Measurements from ENCODE around the gene NRP1. TPM values are rescaled to one million over a fixed set of nuclear protein-coding genes. Genes with fewer than 3 reads are reported as not detected.

Gene NRP1
- total and polyA plus RNA-seq, 2 of the 8 experiments (the other 6 are each of a cell fraction or from before 2014, with no cell fraction given) = 1.2 to 2.1 TPM

- Histone ChIP-seq H3K4me2 (ENCODE audit: insufficient read depth in 1 of 2, low read depth in 2 of 2, low read length in 2 of 2) (no peak overlapping the region), H3K23me2 (ENCODE audit: low read depth, low read length) (peaks cover 2% of the 10 kb centered on the region; the same call in 1 of the 2 replicates), H4K20me1 (replicated peaks in 1 of 2; ENCODE audit: control insufficient read depth in 1 of 2, insufficient read depth in 2 of 2, low read length in 2 of 2) (no peaks in the 10 kb centered on the region), H3K4me3 (ENCODE audit: extremely low read depth in 1 of 4, insufficient read depth in 2 of 4, low read depth in 3 of 4, low read length in 4 of 4) (no peak overlapping the region), H3K9ac (replicated peaks in 1 of 4; ENCODE audit: extremely low read depth in 1 of 4, low read depth in 3 of 4, low read length in 3 of 4) (no peak overlapping the region), H3K4ac (replicated peaks; ENCODE audit: insufficient read length, low read depth, low read length) (no peak overlapping the region), H4K5ac (ENCODE audit: insufficient read length, low read depth, low read length) (no peak overlapping the region), H2BK5ac (ENCODE audit: low read depth, low read length) (no peak overlapping the region), H3K9me3 (ENCODE audit: insufficient read depth in 2 of 2, low read depth in 1 of 2, low read length in 1 of 2) (no peaks in the 10 kb centered on the region), H2AFZ (ENCODE audit: low read length) (no peak overlapping the region), H2BK20ac (ENCODE audit: low read length) (no peak overlapping the region), H3K18ac (ENCODE audit: extremely low read depth, low read length) (no peak overlapping the region), H3K56ac (replicated peaks; ENCODE audit: insufficient read length, low read depth, low read length) (no peak overlapping the region), H2BK12ac (ENCODE audit: low read depth, low read length) (no peak overlapping the region), H3K14ac (ENCODE audit: insufficient read length) (no peak overlapping the region), H2BK15ac (ENCODE audit: low read length) (no peak overlapping the region), H3K79me1 (ENCODE audit: low read depth, low read length) (no peaks in the 10 kb centered on the region), H3K36me3 (ENCODE audit: control insufficient read depth in 2 of 4, insufficient read depth in 4 of 4, low read length in 3 of 4) (no peaks in the 10 kb centered on the region), H4K8ac (ENCODE audit: extremely low read depth, insufficient read depth, low read length) (no peak overlapping the region), H3K27ac (ENCODE audit: low read depth, low read length) (no peak overlapping the region), H2BK120ac (replicated peaks; ENCODE audit: low read depth, low read length) (no peak overlapping the region), H3K4me1 (replicated peaks in 1 of 4; ENCODE audit: control insufficient read depth in 3 of 4, insufficient read depth in 4 of 4, low read length in 3 of 4) (no peaks in the 10 kb centered on the region), H3K23ac (ENCODE audit: insufficient read length) (no peak overlapping the region), H4K91ac (replicated peaks; ENCODE audit: insufficient read length, low read length) (no peak overlapping the region), H2AK5ac (ENCODE audit: low read depth, low read length) (no peak overlapping the region), H3K79me2 (ENCODE audit: control insufficient read depth in 1 of 2, insufficient read depth in 2 of 2, low read length in 2 of 2) (no peaks in the 10 kb centered on the region), H3K27me3 (replicated peaks in 1 of 4; ENCODE audit: control insufficient read depth in 3 of 4, extremely low read depth in 1 of 4, insufficient read depth in 3 of 4, low read length in 3 of 4) (peaks cover 0 to 1% (median 0%) of the 10 kb centered on the region in 4 experiments; a peak in 1 of 7 replicates)
- CTCF ChIA-PET (ENCODE audit: partially characterized antibody) = interaction anchor here (0.6 kb wide), 1 partner anchor 27 kb away, joined by 3 read pairs; no protein-coding TSS in a partner anchor
- FAIRE-seq (no peak), DNase-seq (ENCODE audit: low read depth in 1 of 2, low spot score in 2 of 2) (no peak)
- no peak for TF ChIP-seq TCF12 (IDR thresholded peaks at IDR 0.05; ENCODE audit: low read depth, low read length)
- no peak for TF ChIP-seq RXRA (IDR thresholded peaks at IDR 0.05; ENCODE audit: insufficient read depth, low read depth, low read length)
- TF ChIP-seq FOSL1 (IDR thresholded peaks at IDR 0.05; ENCODE audit: insufficient read depth, low read depth, low read length) = no peak
- TF ChIP-seq KDM4A (IDR thresholded peaks at IDR 0.05; ENCODE audit: low read depth, low read length, severe bottlenecking) = no peak
- TF ChIP-seq SAP30 (IDR thresholded peaks at IDR 0.05; ENCODE audit: insufficient read depth, insufficient replicate concordance, low read length) = no peak
- no peak for TF ChIP-seq SIRT6 (IDR thresholded peaks at IDR 0.05; ENCODE audit: low read length)
- WGBS, 2 experiments (ENCODE audit: extremely low coverage in 1 of 2, insufficient coverage in 1 of 2, insufficient read length in 1 of 2, insufficient replicate concordance in 2 of 2, low coverage in 1 of 2, low lambda C conversion rate in 2 of 2, missing lambda C conversion rate in 1 of 2) = 89% methylated on average over 5 of the region's 5 CpGs; no CpG with 5 or more reads in 1 of the 2 experiments
- POLR2A ChIA-PET (ENCODE audit: partially characterized antibody) = no interaction called here
Observed at GRCh38 chr10:33242931-33243330, 91.5 kb downstream of the NRP1 start.
